B cell (primary cell): ENCODE measurements around the gene GPR176.

Experiments
- CTCF ChIP-seq: fragments of 200-600 bp; IDR thresholded peaks from one replicate; pipeline ENCODE4 v1.8.0; 2022; ENCODE audit warnings: antibody characterized with exemption, mild to moderate bottlenecking
- EZH2 ChIP-seq: IDR thresholded peaks from 2 replicates; pipeline ENCODE4 v1.6.1; 2012; ENCODE audit warnings: borderline replicate concordance, low read depth, mild to moderate bottlenecking, moderate library complexity, low read length; ENCODE audit not compliant: insufficient read depth, poor library complexity, severe bottlenecking

- no peak for TF ChIP-seq EZH2
- TF ChIP-seq CTCF = no peak
Measured at GRCh38 chr15:39854161-39854560, 65.9 kb downstream of the GPR176 start.
